ENCODE data around the gene PPP1R15B. TPM values are rescaled to one million over a fixed set of nuclear protein-coding genes. Genes with fewer than 3 reads are reported as not detected.

Gene PPP1R15B
- total RNA-seq, 1 donor: 49.7 TPM

DNA sequence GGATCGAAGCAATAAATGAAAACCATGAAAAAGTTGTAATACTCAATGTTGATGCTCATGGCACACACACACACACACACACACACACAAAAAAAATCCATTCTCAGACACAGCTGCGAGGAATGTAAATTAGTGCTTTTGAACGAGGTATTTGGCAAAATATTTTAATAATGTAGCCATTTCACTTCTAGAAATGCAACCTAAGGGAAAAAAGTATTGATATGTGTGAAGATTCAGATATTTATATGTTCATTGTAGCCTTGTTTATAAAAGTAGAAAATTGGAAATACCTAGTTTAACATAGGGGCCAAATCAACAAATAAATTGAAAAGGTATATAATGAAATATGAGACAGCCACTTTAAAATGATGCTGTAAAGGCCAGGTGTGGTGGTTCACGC, 55.7 kb downstream of the PPP1R15B start:
- no peak for DNase-seq (ENCODE audit: low read depth)
- TF ChIP-seq, protein P1, sequence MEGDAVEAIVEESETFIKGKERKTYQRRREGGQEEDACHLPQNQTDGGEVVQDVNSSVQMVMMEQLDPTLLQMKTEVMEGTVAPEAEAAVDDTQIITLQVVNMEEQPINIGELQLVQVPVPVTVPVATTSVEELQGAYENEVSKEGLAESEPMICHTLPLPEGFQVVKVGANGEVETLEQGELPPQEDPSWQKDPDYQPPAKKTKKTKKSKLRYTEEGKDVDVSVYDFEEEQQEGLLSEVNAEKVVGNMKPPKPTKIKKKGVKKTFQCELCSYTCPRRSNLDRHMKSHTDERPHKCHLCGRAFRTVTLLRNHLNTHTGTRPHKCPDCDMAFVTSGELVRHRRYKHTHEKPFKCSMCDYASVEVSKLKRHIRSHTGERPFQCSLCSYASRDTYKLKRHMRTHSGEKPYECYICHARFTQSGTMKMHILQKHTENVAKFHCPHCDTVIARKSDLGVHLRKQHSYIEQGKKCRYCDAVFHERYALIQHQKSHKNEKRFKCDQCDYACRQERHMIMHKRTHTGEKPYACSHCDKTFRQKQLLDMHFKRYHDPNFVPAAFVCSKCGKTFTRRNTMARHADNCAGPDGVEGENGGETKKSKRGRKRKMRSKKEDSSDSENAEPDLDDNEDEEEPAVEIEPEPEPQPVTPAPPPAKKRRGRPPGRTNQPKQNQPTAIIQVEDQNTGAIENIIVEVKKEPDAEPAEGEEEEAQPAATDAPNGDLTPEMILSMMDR (IDR thresholded peaks at IDR 0.05; ENCODE audit: insufficient read depth, low read depth, low read length): no peak
- H3K4me3 ChIP-seq (ENCODE audit: low read depth, low read length): no peak overlapping the region

DNA sequence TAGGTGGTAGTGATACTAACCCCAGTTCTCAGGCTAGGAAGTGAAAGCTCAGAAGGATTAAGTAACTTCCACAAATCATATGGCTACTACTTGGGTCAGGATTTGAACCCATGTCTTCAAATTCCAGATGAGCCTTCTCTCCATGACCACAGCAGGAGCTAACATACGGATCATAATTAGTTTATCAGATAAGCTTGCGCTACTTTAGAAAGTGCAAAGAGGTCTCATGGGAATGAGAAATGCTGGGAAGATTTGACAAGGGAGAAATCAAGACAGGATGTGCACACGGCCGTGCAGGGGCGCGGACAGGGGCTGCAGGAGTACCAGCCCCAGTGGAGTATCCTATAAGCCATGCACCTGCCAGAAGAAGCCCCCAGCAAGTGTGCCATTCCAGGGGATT, 57.0 kb downstream of the PPP1R15B start:
- H3K4me3 ChIP-seq (ENCODE audit: low read depth, low read length): no peak overlapping the region
- no peak for DNase-seq (ENCODE audit: low read depth)
- TF ChIP-seq, protein P1 (IDR thresholded peaks at IDR 0.05; ENCODE audit: insufficient read depth, low read depth, low read length): no peak

Small RNA genes within 50 kb of the gene (small RNA-seq; reads per million reads assigned to genes)
- not detected for gene AL606489.2

Other genes starting within 250 kb of the PPP1R15B start
- gene REN, start 245.5 kb downstream of the PPP1R15B start, total RNA-seq: 4.3 and 8.7 TPM in 2 replicates
- gene KISS1, start 215.3 kb downstream of the PPP1R15B start, total RNA-seq: 5.6 and 11.0 TPM in 2 replicates
- not detected in 2 replicates for gene GOLT1A, start 197.8 kb downstream of the PPP1R15B start, total RNA-seq
- 2.9 and 3.9 TPM in 2 replicates for gene PLEKHA6, start 51.9 kb downstream of the PPP1R15B start, total RNA-seq
- gene PIK3C2B, start 83.0 kb upstream of the PPP1R15B start, total RNA-seq: 7.3 and 8.4 TPM in 2 replicates
- 29.0 and 32.4 TPM in 2 replicates for gene MDM4, start 104.6 kb upstream of the PPP1R15B start, total RNA-seq

Data from fibroblast of villous mesenchyme (primary cell).